ENCODE measurements around the gene ARID3C. TPM values are rescaled to one million over a fixed set of nuclear protein-coding genes. Genes with fewer than 3 reads are reported as not detected.

The ARID3C gene
- total and polyA plus RNA-seq, 2 experiments from 2014 or later = 0.49 TPM; not detected in 1

- Mint-ChIP-seq H3K9me3 (peaks cover 4% of the 10 kb centered on the region; the same call in 1 of the 3 replicates), H3K36me3 (ENCODE audit: low read depth) (peaks cover 4% of the 10 kb centered on the region; the same call in 1 of the 3 replicates), H3K4me1 (peaks cover 27% of the 10 kb centered on the region), H3K27ac (no peak overlapping the region), H3K27me3 (ENCODE audit: insufficient read depth, low read depth, poor library complexity) (peaks cover 77% of the 10 kb centered on the region), H3K4me3 (peak overlapping the region; percentile 78)
- no peak for ATAC-seq
- DNase-seq (ENCODE audit: low spot score) = no peak
- Histone ChIP-seq H3F3A (replicated peaks; ENCODE audit: low read depth) (0 out of 2 replicates have a peak, but pooled peaks cover 3% of the 10 kb centered on the region), H4K20me1 (replicated peaks; ENCODE audit: insufficient read depth) (no peaks in the 10 kb centered on the region; the same call in 1 of the 2 replicates), H3K79me2 (replicated peaks; ENCODE audit: insufficient read depth) (no peaks in the 10 kb centered on the region), H3K36me3 (ENCODE audit: insufficient read depth) (no peaks in the 10 kb centered on the region), H3K4me1 (ENCODE audit: insufficient read depth) (peaks cover 13% of the 10 kb centered on the region; the same call in 1 of the 2 replicates), H3K27ac (ENCODE audit: low read depth) (no peak overlapping the region), H3K4me3 (peak overlapping the region; percentile 54), H3K27me3 (ENCODE audit: insufficient read depth) (peaks cover 100% of the 10 kb centered on the region), H3K4me2 (peak overlapping the region; percentile 81), H2AFZ (peak overlapping the region; percentile 81; the same call in 1 of the 2 replicates), H3K9me2 (ENCODE audit: insufficient read depth) (no peaks in the 10 kb centered on the region)
- TF ChIP-seq EZH2 (IDR thresholded peaks at IDR 0.05; ENCODE audit: low read depth, unreplicated experiment) (no peak), ZNF462 (CRISPR knock-in tag; IDR thresholded peaks at IDR 0.05) (no peak), CREB1 (CRISPR knock-in tag; IDR thresholded peaks at IDR 0.05; ENCODE audit: low read depth) (no peak), POLR2AphosphoS5 (IDR thresholded peaks at IDR 0.05; ENCODE audit: low read depth) (no peak), STAT1 (IDR thresholded peaks at IDR 0.05; ENCODE audit: unreplicated experiment) (no peak)
These were observed 880 bp downstream of the ARID3C start for GRCh38 chr9:34627716-34628655.

Data from GM23338 (cell line).